ENCODE data around the gene ADAM30.
"Not testable (repeated sequence)": the region's sequence is repeated elsewhere in the genome, so short reads cannot be mapped to it uniquely, and the experiment has no call there.

The ADAM30 gene

DNA sequence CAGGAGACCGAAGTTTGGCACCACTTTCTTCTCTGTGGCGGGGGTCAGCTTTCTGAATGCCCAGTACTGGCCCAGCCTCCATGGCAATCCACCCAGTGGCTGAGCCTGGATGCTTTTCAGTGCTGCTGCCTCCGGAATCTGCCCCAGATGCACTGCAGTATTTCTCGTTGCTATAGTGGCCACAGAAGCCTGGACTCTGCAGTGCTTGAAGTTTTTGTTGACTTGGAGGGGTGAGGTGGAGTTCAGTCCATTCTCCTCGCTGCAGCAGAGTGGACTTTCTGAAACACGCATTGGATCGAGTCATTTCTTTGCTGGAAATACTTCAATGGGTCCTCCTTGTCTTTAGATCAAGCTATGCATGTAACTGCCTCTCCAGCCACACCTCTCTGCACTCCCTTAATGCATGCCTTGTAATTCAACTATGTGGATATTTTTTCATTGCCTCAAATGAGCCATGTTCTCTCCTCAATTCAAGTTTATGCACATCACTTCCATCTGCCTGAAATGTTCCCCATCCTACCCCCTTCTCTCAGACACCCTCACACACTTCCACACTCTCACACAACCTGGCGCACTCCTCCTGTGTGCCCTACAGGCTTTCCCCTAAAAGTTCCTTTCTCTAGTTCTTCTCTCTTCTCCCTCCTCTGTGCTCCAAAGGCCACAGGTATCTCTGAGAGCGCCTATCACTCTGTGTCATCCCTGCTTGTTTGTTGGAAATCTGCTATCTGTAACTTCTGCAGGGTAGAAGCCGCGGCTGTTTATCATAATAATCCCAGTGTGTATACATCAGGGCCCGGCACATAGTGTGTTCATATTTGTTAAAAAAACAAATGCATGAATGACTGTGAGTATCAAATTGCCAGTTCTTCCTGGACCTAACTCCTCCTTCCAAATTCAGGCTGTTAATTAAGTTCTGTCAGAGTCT, 16.5 kb downstream of the ADAM30 start:
- no peak for DNase-seq (ENCODE audit: low read depth in 1 of 2, low spot score in 1 of 2)

DNA sequence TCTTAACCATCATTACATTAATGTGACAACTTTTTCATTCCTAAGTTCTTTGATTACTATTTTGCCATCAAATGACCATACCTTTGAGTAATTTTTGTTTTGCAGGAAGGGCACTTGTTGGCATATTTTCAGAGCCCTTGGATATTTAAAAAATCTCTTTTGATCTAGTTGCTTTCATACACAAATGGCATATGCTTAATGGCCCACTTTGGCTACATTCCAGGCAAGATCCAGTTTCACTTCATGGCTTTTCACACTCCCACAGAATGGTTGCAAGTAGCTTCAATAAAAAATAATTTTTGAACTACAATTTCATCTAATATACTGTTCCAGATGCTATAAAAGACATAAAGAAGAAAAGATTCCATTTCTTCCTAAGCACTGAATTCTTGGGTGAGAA, 18.1 kb downstream of the ADAM30 start:
- no peak for DNase-seq (ENCODE audit: low read depth in 1 of 2, low spot score in 1 of 2)

- DNase-seq (ENCODE audit: low read depth in 1 of 2, low spot score in 1 of 2) = no peak
Observed at GRCh38 chr1:119874186-119874585, 22.1 kb downstream of the ADAM30 start.

GRCh38 chr1:119873135-119874015, 22.9 kb downstream of the ADAM30 start:
- no peak for DNase-seq (ENCODE audit: low read depth in 1 of 2, low spot score in 1 of 2)

DNA sequence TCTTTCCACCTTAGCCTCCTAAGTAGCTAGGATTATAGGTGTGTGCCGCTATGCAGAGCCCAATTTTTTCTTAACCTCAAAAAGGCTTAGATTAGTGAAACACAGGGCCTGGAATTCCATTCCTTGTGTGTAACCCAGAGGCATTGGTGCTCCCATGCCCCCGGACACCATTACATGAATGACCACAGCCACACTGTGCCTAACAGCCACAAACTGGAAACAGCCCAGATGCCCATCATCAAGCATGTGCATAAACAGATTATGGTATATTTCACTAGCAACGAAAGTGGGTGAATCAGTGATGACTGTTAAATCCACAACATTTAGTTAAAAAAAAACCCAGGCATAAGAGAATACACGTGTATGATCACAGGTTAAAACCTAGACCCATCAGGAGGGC, 24.4 kb downstream of the ADAM30 start:
- DNase-seq (ENCODE audit: low read depth in 1 of 2, low spot score in 1 of 2) = no peak

DNA sequence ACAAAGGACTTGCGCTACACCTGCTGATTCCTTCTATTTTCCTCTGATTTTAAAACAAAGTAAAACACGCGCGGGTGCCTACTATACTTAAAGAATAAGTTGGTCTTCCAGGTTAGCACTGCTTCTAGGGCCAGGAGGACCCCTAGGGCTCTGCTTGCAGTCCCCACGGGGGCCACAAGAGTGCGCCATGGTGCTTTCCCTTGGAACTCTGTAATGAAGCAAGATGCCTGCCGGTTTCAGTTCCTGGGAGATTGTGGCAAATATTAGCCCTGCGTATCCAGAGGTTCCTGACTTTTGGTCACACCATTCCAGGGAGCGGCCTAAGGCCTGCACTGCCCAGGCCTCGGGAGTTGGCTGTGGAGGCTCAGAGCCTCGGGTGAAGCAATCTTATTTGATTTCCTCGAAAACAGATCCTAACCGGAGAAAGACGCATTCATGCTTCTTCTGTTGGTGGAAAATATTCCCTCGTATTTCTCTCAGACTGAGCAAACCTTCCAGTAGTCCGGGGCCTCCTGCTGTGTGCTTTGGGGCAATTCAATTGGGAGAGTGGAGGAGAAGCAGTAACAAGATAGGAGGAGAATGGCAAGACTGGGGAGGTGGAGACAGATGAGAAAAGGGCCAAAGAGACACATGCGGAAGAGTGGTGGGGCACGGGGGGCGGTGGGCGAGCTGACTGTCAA, 25.3 kb downstream of the ADAM30 start:
- peak in 1 of 2 donors; percentile 43 for DNase-seq (ENCODE audit: low read depth in 1 of 2, low spot score in 1 of 2)

- no peak for DNase-seq (ENCODE audit: low read depth in 1 of 2, low spot score in 1 of 2)
Observed at GRCh38 chr1:119869995-119870394, 26.3 kb downstream of the ADAM30 start.

DNA sequence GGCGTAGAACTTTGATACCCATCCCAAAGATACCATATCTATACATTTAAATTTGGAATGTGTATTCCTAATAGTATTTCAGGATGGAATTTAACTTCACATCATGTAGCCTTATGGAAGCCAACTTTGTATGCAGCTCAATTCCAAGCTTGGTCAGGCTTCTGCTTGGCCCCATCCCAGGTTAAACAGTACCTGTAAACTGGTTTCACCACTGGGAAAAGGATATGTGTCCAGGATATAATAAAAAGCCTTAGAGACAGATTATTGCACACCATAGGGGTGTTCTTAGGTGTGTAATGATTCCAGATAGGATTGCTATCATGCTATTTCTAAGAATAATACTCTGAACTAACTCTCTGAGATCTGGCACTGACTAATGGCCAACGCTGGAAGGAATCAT, 28.1 kb downstream of the ADAM30 start:
- no peak for DNase-seq (ENCODE audit: low read depth in 1 of 2, low spot score in 1 of 2)

DNA sequence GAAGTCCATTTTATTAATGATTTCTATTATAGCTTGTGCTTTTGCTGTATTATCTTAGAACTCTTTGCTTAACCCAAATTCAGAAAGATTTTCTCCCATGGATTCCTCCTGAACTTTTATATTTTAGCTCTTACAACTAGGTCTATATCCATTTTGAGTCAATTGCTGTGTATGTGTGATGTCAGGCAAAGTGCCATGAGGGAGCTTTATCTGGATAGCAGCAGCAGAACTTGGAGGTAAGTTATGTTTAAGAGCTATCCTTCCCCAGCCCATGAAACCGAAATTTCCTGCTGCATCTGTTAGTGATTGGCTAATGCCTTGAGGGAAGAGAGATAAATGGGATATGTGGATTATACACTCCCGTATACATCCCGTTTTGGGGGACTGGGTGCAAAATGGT, 29.9 kb downstream of the ADAM30 start:
- no peak for DNase-seq (ENCODE audit: low read depth in 1 of 2, low spot score in 1 of 2)

DNA sequence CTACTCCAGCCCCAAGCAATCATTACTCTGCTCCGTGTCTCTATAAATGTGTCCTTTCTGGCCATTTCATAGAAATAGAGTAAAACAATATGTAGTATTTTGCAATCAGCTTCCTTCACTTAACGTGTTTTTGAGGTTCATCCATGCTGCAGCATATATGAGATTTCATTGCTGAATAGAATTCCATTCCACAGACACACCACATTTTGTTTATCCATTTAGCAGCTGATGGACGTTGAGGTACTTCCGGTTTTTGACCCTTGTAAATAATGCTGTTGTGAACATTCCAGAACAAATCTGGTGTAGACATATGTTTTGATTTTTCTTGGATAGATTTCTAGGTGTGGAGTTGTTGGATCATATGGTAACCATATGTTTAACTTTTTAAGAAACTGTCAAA, 30.7 kb downstream of the ADAM30 start:
- no peak for DNase-seq (ENCODE audit: low read depth in 1 of 2, low spot score in 1 of 2)

DNA sequence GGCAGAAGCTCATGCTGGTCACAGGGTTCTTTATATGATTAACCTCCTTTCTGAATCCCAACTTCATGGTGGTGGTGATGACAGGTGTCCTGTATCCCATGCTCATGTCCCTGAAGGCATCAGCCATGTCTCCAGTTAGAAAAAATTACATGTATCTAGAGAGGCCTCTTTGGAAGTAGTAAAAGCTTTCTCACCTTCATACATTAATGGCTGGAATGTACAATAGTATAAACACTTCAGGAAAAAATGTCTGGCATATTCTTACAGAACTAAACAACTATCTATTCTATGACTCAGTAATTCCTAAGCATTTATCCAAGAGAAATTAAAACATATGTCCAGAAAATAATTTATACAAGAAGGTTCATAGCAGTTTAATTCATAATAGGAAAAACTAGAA, 34.0 kb downstream of the ADAM30 start:
- DNase-seq (ENCODE audit: low read depth in 1 of 2, low spot score in 1 of 2) = no peak

DNA sequence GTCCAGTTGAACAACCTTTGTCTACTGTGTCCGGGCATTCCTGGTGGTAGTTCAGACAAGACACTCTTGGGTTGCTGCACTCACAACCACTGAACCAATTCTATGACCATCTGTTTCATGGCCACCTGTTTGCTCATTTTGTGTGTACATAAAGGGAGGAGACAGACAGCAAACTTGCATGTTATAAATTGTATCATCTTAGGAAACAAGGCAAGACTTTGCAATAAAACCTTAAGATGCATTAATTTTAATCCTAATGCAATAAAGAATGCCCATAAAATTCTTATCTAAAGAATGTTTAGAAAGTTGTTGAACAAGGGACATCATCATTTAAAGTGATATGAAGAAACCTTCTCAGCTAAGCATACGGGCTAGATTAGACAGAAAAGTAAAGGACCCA, 34.8 kb downstream of the ADAM30 start:
- no peak for DNase-seq (ENCODE audit: low read depth in 1 of 2, low spot score in 1 of 2)

DNA sequence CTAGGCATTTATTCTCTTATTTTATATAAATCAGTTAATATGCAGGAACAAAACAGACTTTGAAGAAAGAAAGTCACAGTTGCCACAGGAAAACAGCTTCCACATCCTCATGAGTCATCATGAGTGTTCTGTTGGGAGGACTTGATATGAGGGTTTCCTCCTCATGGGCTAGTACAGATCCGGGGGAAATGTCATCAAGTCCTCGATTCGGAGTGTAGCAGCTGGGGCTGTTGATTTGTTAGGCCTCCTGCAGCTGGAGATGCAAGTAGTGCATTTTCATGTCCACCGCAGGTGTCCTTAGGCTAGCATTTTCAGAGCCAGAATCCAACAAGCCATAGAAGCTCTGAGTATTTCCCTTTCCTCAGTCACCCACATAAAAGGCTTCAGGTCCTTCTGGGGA, 36.7 kb downstream of the ADAM30 start:
- no peak for DNase-seq (ENCODE audit: low read depth in 1 of 2, low spot score in 1 of 2)

- DNase-seq (ENCODE audit: low read depth in 1 of 2, low spot score in 1 of 2) = not testable (repeated sequence)
Observed at GRCh38 chr1:119858556-119859214, 37.6 kb downstream of the ADAM30 start.

DNA sequence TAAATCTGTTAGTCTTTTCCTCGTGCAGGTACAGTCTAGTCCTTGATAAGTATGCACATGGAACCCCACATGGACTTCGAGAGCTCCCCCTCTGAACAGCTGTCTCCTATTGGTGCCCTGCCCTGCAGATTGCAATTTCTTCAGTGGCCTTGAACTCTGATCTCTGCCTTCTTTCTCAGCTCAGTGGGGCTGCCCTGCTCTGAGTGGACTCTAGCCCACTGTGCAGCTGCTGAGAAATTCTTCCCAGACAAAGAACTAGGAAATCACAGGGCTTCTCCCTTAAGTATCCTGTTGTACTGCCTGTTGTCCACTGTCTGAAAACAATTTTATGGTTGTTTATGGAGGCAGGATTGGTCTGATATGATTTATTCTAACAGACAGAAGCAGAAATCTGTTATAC, 38.2 kb downstream of the ADAM30 start:
- DNase-seq (ENCODE audit: low read depth in 1 of 2, low spot score in 1 of 2) = no peak

DNA sequence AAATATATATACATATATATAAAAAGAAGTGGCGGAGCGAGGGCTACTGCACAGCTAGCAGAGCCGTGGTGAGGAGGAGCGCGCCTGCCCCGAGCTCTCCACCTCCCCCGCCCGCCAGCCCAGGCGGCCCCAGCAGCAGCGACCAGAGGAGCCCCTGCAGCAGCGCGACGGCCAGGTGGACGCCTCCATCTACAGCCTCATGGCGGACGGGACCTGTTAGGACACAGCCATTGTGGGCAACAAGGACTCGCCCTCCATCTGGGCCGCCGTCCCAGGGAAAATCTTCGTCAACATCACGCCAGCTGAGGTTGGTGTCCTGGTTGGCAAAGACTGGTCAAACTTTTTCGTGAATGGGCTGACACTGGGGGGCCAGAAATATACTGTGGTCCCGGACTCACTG, 43.2 kb downstream of the ADAM30 start:
- no peak for DNase-seq (ENCODE audit: low read depth in 1 of 2, low spot score in 1 of 2)

- DNase-seq (ENCODE audit: low read depth in 1 of 2, low spot score in 1 of 2) = not testable (repeated sequence)
Observed at GRCh38 chr1:119844206-119844605, 52.1 kb downstream of the ADAM30 start.
